ENCODE measurements around the gene GNA12. TPM values are rescaled to one million over a fixed set of nuclear protein-coding genes. Genes with fewer than 3 reads are reported as not detected.

Gene GNA12
- total and polyA plus RNA-seq, 2 of the 4 experiments (the other 2 are of a cell fraction) = 14.3 to 93.9 TPM

- Histone ChIP-seq H4K5ac (ENCODE audit: low read depth, low read length) (no peak overlapping the region), H3K18ac (ENCODE audit: low read depth, low read length) (0 out of 2 replicates have a peak overlapping the region, but pooled peaks have one; percentile 5), H2BK120ac (ENCODE audit: low read depth, low read length) (no peak overlapping the region), H3K4ac (ENCODE audit: low read depth, low read length) (peak overlapping the region; percentile 55; the same call in 1 of the 2 replicates), H3K36me3 (ENCODE audit: control insufficient read depth, insufficient read depth, low read length) (peaks cover 36% of the 10 kb centered on the region), H2AK9ac (replicated peaks; ENCODE audit: low read depth, low read length, poor library complexity) (peak overlapping the region; percentile 71), H2AK5ac (ENCODE audit: low read depth, low read length) (peak overlapping the region; percentile 34; the same call in 1 of the 2 replicates), H3K4me3 (ENCODE audit: insufficient read depth, low read depth, low read length) (no peak overlapping the region), H3K9me3 (ENCODE audit: control insufficient read depth, insufficient read depth, low read length) (no peaks in the 10 kb centered on the region), H4K20me1 (ENCODE audit: insufficient read depth, low read length) (peaks cover 14% of the 10 kb centered on the region), H3K4me2 (ENCODE audit: low read depth, low read length) (peak overlapping the region; percentile 19), H3K9me1 (ENCODE audit: insufficient read depth, low read length) (peaks cover 16% of the 10 kb centered on the region), H3K27me3 (ENCODE audit: control insufficient read depth, insufficient read depth, low read length) (no peaks in the 10 kb centered on the region), H3K79me1 (ENCODE audit: low read depth in 1 of 2, low read length in 2 of 2) (peaks cover 52 to 88% of the 10 kb centered on the region in 2 experiments), H2BK20ac (ENCODE audit: low read depth, low read length) (no peak overlapping the region), H3K14ac (replicated peaks; ENCODE audit: low read depth, low read length) (peak overlapping the region; percentile 43; the same call in 1 of the 2 replicates), H3K23ac (ENCODE audit: low read depth, low read length) (peak overlapping the region; percentile 49), H3K56ac (ENCODE audit: extremely low read depth, insufficient read depth, low read length) (no peak overlapping the region), H3K9ac (ENCODE audit: low read depth, low read length) (no peak overlapping the region; the same call in 1 of the 2 replicates), H2AFZ (replicated peaks; ENCODE audit: low read length, poor library complexity) (peak overlapping the region; percentile 61), H4K91ac (ENCODE audit: insufficient read depth, low read depth, low read length) (no peak overlapping the region), H3K27ac (ENCODE audit: insufficient read depth, low read length) (peak overlapping the region; percentile 47), H2BK15ac (ENCODE audit: low read depth, low read length) (no peak overlapping the region), H2BK5ac (ENCODE audit: low read depth, low read length, poor library complexity, severe bottlenecking) (peak overlapping the region; percentile 6), H4K8ac (ENCODE audit: low read depth in 2 of 2, low read length in 2 of 2) (peak overlapping the region in 1 of 2 experiments; percentile 36; a peak in 1 of 4 replicates), H3K4me1 (ENCODE audit: control insufficient read depth, insufficient read depth, low read length) (peaks cover 19% of the 10 kb centered on the region)
- POLR2A ChIA-PET (ENCODE audit: unreplicated experiment) = interaction anchor here (1.1 kb wide), 1 partner anchor 92 kb away, joined by 3 read pairs; no protein-coding TSS in a partner anchor
- CTCF ChIA-PET = interaction anchor here (0.9 kb wide), 1 partner anchor 134 kb away, joined by 3 read pairs; no protein-coding TSS in a partner anchor
- intact Hi-C loops (cut with micrococcal nuclease) (no loop called here), dilution Hi-C loops (cut with HindIII; ENCODE audit: low sequenced_read_pairs, unreplicated experiment) (no loop called here), in situ Hi-C loops (cut with MboI; ENCODE audit: low sequenced_read_pairs) (no loop called here)
- 36% methylated on average over 15 of the region's 33 CpGs; no CpG with 5 or more reads in 1 of the 2 experiments for WGBS, 2 experiments (ENCODE audit: extremely low coverage in 2 of 2, insufficient read length in 1 of 2)
- BruUV-seq (replicated peaks) = no TSS peak
- ATAC-seq (ENCODE audit: low read depth) (peak; percentile 82), DNase-seq (peak; percentile 74)
- TF ChIP-seq, protein P1, sequence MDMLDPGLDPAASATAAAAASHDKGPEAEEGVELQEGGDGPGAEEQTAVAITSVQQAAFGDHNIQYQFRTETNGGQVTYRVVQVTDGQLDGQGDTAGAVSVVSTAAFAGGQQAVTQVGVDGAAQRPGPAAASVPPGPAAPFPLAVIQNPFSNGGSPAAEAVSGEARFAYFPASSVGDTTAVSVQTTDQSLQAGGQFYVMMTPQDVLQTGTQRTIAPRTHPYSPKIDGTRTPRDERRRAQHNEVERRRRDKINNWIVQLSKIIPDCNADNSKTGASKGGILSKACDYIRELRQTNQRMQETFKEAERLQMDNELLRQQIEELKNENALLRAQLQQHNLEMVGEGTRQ (IDR thresholded peaks at IDR 0.05; ENCODE audit: low read depth, low read length) = no peak
- TF ChIP-seq SMC3 (IDR thresholded peaks at IDR 0.05; ENCODE audit: low read depth, low read length) = no peak
- no peak for TF ChIP-seq MAFK (IDR thresholded peaks at IDR 0.05; ENCODE audit: low read depth, low read length)
- no peak for TF ChIP-seq CHD1 (IDR thresholded peaks at IDR 0.05; ENCODE audit: low read depth, low read length)
- TF ChIP-seq CEBPB (IDR thresholded peaks at IDR 0.05; ENCODE audit: low read depth, low read length) = no peak
- TF ChIP-seq RAD21 (IDR thresholded peaks at IDR 0.05; ENCODE audit: low read length) = no peak
- TF ChIP-seq BHLHE40 (IDR thresholded peaks at IDR 0.05; ENCODE audit: low read depth, low read length) = no peak
- TF ChIP-seq MAZ (IDR thresholded peaks at IDR 0.05; ENCODE audit: borderline replicate concordance, low read depth, low read length) = no peak
- no peak for TF ChIP-seq MXI1 (IDR thresholded peaks at IDR 0.05; ENCODE audit: borderline replicate concordance, low read depth, low read length)
- TF ChIP-seq FOS (IDR thresholded peaks at IDR 0.05; ENCODE audit: low read depth, low read length) = no peak
- TF ChIP-seq RCOR1 (IDR thresholded peaks at IDR 0.05; ENCODE audit: insufficient replicate concordance, low read length) = no peak
- TF ChIP-seq RFX5 (IDR thresholded peaks at IDR 0.05; ENCODE audit: low read depth, low read length) = no peak
- TF ChIP-seq POLR2A (IDR thresholded peaks at IDR 0.05; ENCODE audit: low read depth, low read length) = no peak
- no peak for TF ChIP-seq NFE2L2 (IDR thresholded peaks at IDR 0.05; ENCODE audit: low read depth, low read length)
- TF ChIP-seq, protein P2, sequence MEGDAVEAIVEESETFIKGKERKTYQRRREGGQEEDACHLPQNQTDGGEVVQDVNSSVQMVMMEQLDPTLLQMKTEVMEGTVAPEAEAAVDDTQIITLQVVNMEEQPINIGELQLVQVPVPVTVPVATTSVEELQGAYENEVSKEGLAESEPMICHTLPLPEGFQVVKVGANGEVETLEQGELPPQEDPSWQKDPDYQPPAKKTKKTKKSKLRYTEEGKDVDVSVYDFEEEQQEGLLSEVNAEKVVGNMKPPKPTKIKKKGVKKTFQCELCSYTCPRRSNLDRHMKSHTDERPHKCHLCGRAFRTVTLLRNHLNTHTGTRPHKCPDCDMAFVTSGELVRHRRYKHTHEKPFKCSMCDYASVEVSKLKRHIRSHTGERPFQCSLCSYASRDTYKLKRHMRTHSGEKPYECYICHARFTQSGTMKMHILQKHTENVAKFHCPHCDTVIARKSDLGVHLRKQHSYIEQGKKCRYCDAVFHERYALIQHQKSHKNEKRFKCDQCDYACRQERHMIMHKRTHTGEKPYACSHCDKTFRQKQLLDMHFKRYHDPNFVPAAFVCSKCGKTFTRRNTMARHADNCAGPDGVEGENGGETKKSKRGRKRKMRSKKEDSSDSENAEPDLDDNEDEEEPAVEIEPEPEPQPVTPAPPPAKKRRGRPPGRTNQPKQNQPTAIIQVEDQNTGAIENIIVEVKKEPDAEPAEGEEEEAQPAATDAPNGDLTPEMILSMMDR (conservative IDR thresholded peaks at IDR 0.05; ENCODE audit: low read depth, low read length) = no peak
Observed at GRCh38 chr7:2729893-2730716, 114.0 kb downstream of the GNA12 start.

Measured in IMR-90 (cell line).